ENCODE data around the gene HRH2. TPM values are rescaled to one million over a fixed set of nuclear protein-coding genes. Genes with fewer than 3 reads are reported as not detected.
A peak's percentile ranks its signal among the peaks of the same experiment; 100 is the strongest.

The HRH2 gene
- total RNA-seq, 1 experiment from 2014 or later, result 9.3 TPM

DNA sequence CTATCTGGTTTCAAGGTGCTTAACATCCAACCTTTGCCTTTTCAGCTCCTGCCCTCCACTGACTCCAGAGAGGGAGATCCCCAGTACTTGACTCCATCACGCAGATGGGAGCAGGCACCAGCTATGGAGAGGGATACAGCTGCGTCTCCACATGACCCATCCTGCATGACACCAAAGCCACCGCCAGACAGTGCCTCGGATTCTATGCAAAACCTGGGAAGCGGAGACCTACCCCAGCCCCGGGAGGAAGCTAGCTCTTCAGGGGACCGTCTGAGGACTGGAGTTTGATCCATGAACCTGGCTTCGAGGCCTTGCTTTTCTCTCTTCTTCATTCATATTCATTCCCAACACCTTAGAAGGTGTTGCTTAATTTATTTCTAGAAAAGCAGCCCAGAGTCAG is 24.8 kb downstream of the HRH2 start:
- no peak for ATAC-seq
- Mint-ChIP-seq H3K4me1 (peaks cover 24% of the 10 kb centered on the region), H3K9me3 (no peaks in the 10 kb centered on the region), H3K27me3 (ENCODE audit: low read depth) (no peaks in the 10 kb centered on the region), H3K36me3 (peaks cover 22% of the 10 kb centered on the region), H3K27ac (no peak overlapping the region), H3K4me3 (no peak overlapping the region)
- DNase-seq (ENCODE audit: low spot score), result no peak
- ChIA-PET POLR2A (no interaction called here), CTCF (interaction anchor here (0.5 to 0.9 kb wide), 3 partner anchors 149 to 188 kb away, joined by 3 to 4 read pairs (median 3); no protein-coding TSS in a partner anchor)
- TF ChIP-seq, protein P1, sequence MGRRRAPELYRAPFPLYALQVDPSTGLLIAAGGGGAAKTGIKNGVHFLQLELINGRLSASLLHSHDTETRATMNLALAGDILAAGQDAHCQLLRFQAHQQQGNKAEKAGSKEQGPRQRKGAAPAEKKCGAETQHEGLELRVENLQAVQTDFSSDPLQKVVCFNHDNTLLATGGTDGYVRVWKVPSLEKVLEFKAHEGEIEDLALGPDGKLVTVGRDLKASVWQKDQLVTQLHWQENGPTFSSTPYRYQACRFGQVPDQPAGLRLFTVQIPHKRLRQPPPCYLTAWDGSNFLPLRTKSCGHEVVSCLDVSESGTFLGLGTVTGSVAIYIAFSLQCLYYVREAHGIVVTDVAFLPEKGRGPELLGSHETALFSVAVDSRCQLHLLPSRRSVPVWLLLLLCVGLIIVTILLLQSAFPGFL (CRISPR knock-in tag; IDR thresholded peaks at IDR 0.05; ENCODE audit: borderline replicate concordance), result no peak
- TF ChIP-seq IRF1 (CRISPR knock-in tag; IDR thresholded peaks at IDR 0.05) (no peak), ZSCAN18 (CRISPR knock-in tag; IDR thresholded peaks at IDR 0.05) (no peak), FOXP1 (CRISPR knock-in tag; IDR thresholded peaks at IDR 0.05; ENCODE audit: borderline replicate concordance) (no peak), PRDM15 (CRISPR knock-in tag; IDR thresholded peaks at IDR 0.05) (peak; percentile 76), ATF1 (CRISPR knock-in tag; IDR thresholded peaks at IDR 0.05) (no peak)

GRCh38 chr5:175683231-175683630 is 25.4 kb downstream of the HRH2 start:
- ATAC-seq (no peak), DNase-seq (ENCODE audit: low spot score) (no peak)
- ChIA-PET POLR2A (no interaction called here), CTCF (interaction anchor here (0.6 kb wide), 1 partner anchor 150 kb away, joined by 3 read pairs; no protein-coding TSS in a partner anchor)
- Mint-ChIP-seq H3K4me1 (peaks cover 23% of the 10 kb centered on the region), H3K4me3 (no peak overlapping the region), H3K9me3 (peaks cover 4% of the 10 kb centered on the region; the same call in 1 of the 2 replicates), H3K27me3 (ENCODE audit: low read depth) (no peaks in the 10 kb centered on the region), H3K36me3 (peaks cover 27% of the 10 kb centered on the region), H3K27ac (no peak overlapping the region)
- TF ChIP-seq, protein P2, sequence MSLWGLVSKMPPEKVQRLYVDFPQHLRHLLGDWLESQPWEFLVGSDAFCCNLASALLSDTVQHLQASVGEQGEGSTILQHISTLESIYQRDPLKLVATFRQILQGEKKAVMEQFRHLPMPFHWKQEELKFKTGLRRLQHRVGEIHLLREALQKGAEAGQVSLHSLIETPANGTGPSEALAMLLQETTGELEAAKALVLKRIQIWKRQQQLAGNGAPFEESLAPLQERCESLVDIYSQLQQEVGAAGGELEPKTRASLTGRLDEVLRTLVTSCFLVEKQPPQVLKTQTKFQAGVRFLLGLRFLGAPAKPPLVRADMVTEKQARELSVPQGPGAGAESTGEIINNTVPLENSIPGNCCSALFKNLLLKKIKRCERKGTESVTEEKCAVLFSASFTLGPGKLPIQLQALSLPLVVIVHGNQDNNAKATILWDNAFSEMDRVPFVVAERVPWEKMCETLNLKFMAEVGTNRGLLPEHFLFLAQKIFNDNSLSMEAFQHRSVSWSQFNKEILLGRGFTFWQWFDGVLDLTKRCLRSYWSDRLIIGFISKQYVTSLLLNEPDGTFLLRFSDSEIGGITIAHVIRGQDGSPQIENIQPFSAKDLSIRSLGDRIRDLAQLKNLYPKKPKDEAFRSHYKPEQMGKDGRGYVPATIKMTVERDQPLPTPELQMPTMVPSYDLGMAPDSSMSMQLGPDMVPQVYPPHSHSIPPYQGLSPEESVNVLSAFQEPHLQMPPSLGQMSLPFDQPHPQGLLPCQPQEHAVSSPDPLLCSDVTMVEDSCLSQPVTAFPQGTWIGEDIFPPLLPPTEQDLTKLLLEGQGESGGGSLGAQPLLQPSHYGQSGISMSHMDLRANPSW (CRISPR knock-in tag; conservative IDR thresholded peaks at IDR 0.05; ENCODE audit: low read depth), result no peak
- TF ChIP-seq MYBL2 (CRISPR knock-in tag; IDR thresholded peaks at IDR 0.05) (no peak), CDX4 (CRISPR knock-in tag; IDR thresholded peaks at IDR 0.05; ENCODE audit: borderline replicate concordance) (no peak), AFF4 (CRISPR knock-in tag; IDR thresholded peaks at IDR 0.05; ENCODE audit: borderline replicate concordance) (no peak), HMGA2 (CRISPR knock-in tag; IDR thresholded peaks at IDR 0.05) (no peak), FOXP1 (CRISPR knock-in tag; IDR thresholded peaks at IDR 0.05; ENCODE audit: borderline replicate concordance) (no peak)
- TF ChIP-seq, protein P3, sequence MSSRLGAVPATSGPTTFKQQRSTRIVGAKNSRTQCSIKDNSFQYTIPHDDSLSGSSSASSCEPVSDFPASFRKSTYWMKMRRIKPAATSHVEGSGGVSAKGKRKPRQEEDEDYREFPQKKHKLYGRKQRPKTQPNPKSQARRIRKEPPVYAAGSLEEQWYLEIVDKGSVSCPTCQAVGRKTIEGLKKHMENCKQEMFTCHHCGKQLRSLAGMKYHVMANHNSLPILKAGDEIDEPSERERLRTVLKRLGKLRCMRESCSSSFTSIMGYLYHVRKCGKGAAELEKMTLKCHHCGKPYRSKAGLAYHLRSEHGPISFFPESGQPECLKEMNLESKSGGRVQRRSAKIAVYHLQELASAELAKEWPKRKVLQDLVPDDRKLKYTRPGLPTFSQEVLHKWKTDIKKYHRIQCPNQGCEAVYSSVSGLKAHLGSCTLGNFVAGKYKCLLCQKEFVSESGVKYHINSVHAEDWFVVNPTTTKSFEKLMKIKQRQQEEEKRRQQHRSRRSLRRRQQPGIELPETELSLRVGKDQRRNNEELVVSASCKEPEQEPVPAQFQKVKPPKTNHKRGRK (CRISPR knock-in tag; IDR thresholded peaks at IDR 0.05; ENCODE audit: borderline replicate concordance), result no peak
- TF ChIP-seq, protein P4, sequence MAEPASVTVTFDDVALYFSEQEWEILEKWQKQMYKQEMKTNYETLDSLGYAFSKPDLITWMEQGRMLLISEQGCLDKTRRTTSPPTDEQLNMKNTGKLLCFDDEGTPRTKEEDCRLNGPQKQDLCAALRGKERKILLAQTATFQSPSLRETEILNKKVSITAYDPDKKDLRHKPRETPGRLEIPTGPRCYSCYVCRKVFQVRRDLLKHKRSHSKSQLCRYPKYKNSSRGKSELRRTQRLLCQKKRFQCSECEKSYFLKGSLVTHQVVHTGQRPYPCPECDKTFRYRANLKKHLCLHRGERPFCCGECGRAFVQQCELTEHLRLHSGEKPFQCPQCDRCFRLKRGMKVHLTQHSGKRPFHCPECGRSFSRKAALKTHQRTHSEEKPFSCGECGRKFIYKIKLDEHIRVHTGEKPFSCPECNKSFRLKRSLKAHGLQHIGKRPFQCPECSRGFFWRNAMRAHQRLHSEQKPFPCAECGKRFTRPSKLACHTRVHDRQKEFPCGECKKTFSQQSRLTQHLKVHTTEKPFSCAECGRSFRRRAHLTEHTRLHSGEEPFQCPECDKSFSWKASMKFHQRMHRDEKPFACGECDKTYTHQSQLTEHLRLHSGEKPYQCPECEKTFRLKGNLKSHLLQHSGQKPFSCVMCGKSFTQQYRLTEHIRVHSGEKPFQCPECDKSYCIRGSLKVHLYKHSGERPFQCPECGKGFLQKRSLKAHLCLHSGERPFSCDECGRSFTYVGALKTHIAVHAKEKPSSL (CRISPR knock-in tag; conservative IDR thresholded peaks at IDR 0.05), result no peak

All from WTC11 (cell line).